ENCODE results near the gene CCNO. TPM values are rescaled to one million over a fixed set of nuclear protein-coding genes. Genes with fewer than 3 reads are reported as not detected.

CCNO gene
- total RNA-seq, 1 experiment from 2014 or later, result 0.24 TPM

DNA sequence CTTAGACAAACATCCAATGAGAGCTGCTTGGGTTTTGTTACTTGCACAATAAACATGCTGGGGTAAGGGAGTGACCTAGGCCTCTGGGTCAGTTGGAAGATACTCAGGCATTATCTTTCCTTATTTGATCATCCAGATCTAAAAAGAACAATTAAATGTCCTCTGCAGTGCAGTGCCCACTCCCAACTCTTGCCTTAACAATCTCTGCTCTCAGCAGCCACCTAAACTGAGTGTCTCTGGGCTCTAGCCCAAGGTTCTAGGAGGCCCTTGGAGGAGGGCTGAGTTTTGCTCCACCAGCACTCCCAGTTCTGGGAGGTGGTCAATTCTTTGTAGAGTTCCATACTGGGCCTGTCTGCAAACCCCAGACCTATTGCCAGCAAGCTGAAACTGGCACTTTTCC is 8.1 kb downstream of the CCNO start:
- no peak for ATAC-seq
- CTCF ChIA-PET, result interaction anchor here (0.5 to 2.5 kb wide), 7 partner anchors 7 to 468 kb away, joined by 3 to 8 read pairs (median 4); partner anchors contain the start of gene CCNO
- H3K27me3 Mint-ChIP-seq (ENCODE audit: low read depth), result peaks cover 99% of the 10 kb centered on the region
- TF ChIP-seq, protein P1, sequence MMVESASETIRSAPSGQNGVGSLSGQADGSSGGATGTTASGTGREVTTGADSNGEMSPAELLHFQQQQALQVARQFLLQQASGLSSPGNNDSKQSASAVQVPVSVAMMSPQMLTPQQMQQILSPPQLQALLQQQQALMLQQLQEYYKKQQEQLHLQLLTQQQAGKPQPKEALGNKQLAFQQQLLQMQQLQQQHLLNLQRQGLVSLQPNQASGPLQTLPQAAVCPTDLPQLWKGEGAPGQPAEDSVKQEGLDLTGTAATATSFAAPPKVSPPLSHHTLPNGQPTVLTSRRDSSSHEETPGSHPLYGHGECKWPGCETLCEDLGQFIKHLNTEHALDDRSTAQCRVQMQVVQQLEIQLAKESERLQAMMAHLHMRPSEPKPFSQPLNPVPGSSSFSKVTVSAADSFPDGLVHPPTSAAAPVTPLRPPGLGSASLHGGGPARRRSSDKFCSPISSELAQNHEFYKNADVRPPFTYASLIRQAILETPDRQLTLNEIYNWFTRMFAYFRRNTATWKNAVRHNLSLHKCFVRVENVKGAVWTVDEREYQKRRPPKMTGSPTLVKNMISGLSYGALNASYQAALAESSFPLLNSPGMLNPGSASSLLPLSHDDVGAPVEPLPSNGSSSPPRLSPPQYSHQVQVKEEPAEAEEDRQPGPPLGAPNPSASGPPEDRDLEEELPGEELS (CRISPR knock-in tag; IDR thresholded peaks at IDR 0.05), result no peak
- H3K27ac Mint-ChIP-seq, result no peak overlapping the region
- peaks cover 37% of the 10 kb centered on the region for H3K4me1 Mint-ChIP-seq
- POLR2A ChIA-PET, result no interaction called here
- no peaks in the 10 kb centered on the region for H3K36me3 Mint-ChIP-seq
- H3K4me3 Mint-ChIP-seq, result no peak overlapping the region
- H3K9me3 Mint-ChIP-seq, result no peaks in the 10 kb centered on the region
- no peak for DNase-seq (ENCODE audit: low spot score)

DNA sequence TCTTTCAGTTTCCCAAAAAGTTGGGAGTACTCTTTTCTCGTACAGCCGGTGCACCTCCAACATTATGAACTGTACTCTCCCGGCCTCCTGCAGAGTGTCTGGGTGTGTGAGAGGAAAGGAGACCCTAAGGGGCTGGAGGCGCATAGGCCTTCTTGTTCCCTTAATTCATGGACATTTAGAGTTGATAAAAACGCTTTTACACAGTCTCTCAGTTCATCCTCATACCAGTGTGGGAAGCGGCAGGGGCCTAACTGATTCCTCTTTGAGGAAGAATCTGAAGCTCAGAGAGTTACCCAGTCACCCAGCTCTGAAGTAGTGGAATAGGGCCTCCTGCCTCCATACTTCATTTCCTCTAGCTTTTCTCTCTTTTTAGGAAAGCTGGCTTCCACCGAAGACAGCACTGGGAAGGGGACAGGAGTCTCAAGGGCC is 9.6 kb downstream of the CCNO start:
- Mint-ChIP-seq H3K4me3 (peak overlapping the region; percentile 55), H3K36me3 (no peaks in the 10 kb centered on the region), H3K9me3 (no peaks in the 10 kb centered on the region), H3K4me1 (peaks cover 51% of the 10 kb centered on the region), H3K27ac (no peak overlapping the region), H3K27me3 (ENCODE audit: low read depth) (peaks cover 99% of the 10 kb centered on the region)
- TF ChIP-seq, protein P2, sequence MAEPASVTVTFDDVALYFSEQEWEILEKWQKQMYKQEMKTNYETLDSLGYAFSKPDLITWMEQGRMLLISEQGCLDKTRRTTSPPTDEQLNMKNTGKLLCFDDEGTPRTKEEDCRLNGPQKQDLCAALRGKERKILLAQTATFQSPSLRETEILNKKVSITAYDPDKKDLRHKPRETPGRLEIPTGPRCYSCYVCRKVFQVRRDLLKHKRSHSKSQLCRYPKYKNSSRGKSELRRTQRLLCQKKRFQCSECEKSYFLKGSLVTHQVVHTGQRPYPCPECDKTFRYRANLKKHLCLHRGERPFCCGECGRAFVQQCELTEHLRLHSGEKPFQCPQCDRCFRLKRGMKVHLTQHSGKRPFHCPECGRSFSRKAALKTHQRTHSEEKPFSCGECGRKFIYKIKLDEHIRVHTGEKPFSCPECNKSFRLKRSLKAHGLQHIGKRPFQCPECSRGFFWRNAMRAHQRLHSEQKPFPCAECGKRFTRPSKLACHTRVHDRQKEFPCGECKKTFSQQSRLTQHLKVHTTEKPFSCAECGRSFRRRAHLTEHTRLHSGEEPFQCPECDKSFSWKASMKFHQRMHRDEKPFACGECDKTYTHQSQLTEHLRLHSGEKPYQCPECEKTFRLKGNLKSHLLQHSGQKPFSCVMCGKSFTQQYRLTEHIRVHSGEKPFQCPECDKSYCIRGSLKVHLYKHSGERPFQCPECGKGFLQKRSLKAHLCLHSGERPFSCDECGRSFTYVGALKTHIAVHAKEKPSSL (CRISPR knock-in tag; conservative IDR thresholded peaks at IDR 0.05), result no peak
- TF ChIP-seq, protein P1 (CRISPR knock-in tag; IDR thresholded peaks at IDR 0.05), result no peak
- TF ChIP-seq KAT7 (CRISPR knock-in tag; IDR thresholded peaks at IDR 0.05; ENCODE audit: borderline replicate concordance), result 0 out of 2 replicates have a peak, but pooled peaks have one; percentile 7
- DNase-seq (ENCODE audit: low spot score) (no peak), ATAC-seq (no peak)
- ChIA-PET POLR2A (interaction anchor here (1.0 to 1.1 kb wide), 2 partner anchors 8 to 12 kb away, joined by 3 to 7 read pairs; no protein-coding TSS in a partner anchor), CTCF (interaction anchor here (0.8 to 2.5 kb wide), 11 partner anchors 8 to 413 kb away, joined by 3 to 9 read pairs (median 5); partner anchors contain the start of gene CCNO)

DNA sequence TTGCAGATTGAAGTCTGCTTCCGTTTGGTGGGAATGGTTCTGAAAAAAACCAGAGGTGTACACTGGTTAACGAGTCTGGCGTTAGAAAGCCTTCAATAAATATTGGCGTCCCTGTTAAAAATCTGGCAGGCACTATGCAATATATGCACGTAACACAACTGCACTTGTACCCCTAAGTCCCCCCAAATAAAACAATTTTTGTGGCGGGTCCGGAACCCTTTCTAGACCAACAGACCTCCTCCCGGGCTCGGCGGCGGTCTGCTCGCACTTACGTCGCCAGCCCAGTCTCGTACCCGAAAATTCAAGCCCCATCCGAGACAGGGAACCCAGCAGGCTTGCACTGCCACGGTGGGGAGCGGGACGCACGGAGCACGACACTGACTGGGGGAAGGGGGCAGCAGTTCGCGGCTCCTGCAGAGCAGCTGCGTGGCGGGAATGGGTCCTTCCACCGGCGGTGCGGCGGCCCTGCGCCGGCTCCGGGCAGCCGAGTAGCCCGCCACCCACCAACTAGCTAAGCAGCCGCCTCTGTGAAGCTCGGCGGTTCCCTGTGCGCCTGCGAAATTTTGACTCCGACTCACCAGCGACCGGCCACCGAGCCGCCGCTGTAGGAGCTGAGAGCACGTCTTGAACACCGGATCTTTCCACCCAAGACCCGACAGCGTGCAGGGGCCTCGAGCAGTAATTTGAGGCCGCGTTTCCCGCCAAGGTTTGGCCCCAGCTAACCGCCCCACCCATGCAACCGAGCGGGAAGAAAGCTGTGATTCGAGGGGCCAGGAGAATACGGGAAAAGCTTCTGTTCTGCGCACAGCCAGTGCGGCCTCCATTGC is 10.2 kb downstream of the CCNO start:
- DNase-seq (ENCODE audit: low spot score) (peak; percentile 56), ATAC-seq (no peak)
- no peaks in the 10 kb centered on the region for H3K36me3 Mint-ChIP-seq
- H3K27ac Mint-ChIP-seq, result no peak overlapping the region
- ChIA-PET POLR2A (interaction anchor here (1.0 to 1.1 kb wide), 2 partner anchors 9 to 12 kb away, joined by 3 to 7 read pairs; no protein-coding TSS in a partner anchor), CTCF (interaction anchor here (0.8 to 2.5 kb wide), 10 partner anchors 9 to 413 kb away, joined by 3 to 9 read pairs (median 5); partner anchors contain the start of gene CCNO)
- peaks cover 56% of the 10 kb centered on the region for H3K4me1 Mint-ChIP-seq
- peak overlapping the region; percentile 55 for H3K4me3 Mint-ChIP-seq
- H3K27me3 Mint-ChIP-seq (ENCODE audit: low read depth), result peaks cover 97% of the 10 kb centered on the region
- H3K9me3 Mint-ChIP-seq, result no peaks in the 10 kb centered on the region
- TF ChIP-seq SMAD3 (CRISPR knock-in tag; IDR thresholded peaks at IDR 0.05; ENCODE audit: borderline replicate concordance) (peak; percentile 33; the same call in 1 of the 2 replicates), NFATC4 (CRISPR knock-in tag; IDR thresholded peaks at IDR 0.05) (no peak), KAT7 (CRISPR knock-in tag; IDR thresholded peaks at IDR 0.05; ENCODE audit: borderline replicate concordance) (0 out of 2 replicates have a peak, but pooled peaks have one; percentile 73), HMGA2 (CRISPR knock-in tag; IDR thresholded peaks at IDR 0.05) (no peak), ELF4 (CRISPR knock-in tag; IDR thresholded peaks at IDR 0.05; ENCODE audit: low read depth) (no peak), TP53 (CRISPR knock-in tag; IDR thresholded peaks at IDR 0.05) (no peak), SMAD4 (CRISPR knock-in tag; IDR thresholded peaks at IDR 0.05) (0 out of 2 replicates have a peak, but pooled peaks have one; percentile 17), FOXP1 (CRISPR knock-in tag; IDR thresholded peaks at IDR 0.05; ENCODE audit: borderline replicate concordance) (no peak), RELA (CRISPR knock-in tag; IDR thresholded peaks at IDR 0.05; ENCODE audit: borderline replicate concordance) (no peak), NFYB (CRISPR knock-in tag; conservative IDR thresholded peaks at IDR 0.05; ENCODE audit: low read depth) (no peak), ZNF121 (CRISPR knock-in tag; IDR thresholded peaks at IDR 0.05) (no peak)
- TF ChIP-seq, protein P1 (CRISPR knock-in tag; IDR thresholded peaks at IDR 0.05), result no peak
- TF ChIP-seq, protein P3, sequence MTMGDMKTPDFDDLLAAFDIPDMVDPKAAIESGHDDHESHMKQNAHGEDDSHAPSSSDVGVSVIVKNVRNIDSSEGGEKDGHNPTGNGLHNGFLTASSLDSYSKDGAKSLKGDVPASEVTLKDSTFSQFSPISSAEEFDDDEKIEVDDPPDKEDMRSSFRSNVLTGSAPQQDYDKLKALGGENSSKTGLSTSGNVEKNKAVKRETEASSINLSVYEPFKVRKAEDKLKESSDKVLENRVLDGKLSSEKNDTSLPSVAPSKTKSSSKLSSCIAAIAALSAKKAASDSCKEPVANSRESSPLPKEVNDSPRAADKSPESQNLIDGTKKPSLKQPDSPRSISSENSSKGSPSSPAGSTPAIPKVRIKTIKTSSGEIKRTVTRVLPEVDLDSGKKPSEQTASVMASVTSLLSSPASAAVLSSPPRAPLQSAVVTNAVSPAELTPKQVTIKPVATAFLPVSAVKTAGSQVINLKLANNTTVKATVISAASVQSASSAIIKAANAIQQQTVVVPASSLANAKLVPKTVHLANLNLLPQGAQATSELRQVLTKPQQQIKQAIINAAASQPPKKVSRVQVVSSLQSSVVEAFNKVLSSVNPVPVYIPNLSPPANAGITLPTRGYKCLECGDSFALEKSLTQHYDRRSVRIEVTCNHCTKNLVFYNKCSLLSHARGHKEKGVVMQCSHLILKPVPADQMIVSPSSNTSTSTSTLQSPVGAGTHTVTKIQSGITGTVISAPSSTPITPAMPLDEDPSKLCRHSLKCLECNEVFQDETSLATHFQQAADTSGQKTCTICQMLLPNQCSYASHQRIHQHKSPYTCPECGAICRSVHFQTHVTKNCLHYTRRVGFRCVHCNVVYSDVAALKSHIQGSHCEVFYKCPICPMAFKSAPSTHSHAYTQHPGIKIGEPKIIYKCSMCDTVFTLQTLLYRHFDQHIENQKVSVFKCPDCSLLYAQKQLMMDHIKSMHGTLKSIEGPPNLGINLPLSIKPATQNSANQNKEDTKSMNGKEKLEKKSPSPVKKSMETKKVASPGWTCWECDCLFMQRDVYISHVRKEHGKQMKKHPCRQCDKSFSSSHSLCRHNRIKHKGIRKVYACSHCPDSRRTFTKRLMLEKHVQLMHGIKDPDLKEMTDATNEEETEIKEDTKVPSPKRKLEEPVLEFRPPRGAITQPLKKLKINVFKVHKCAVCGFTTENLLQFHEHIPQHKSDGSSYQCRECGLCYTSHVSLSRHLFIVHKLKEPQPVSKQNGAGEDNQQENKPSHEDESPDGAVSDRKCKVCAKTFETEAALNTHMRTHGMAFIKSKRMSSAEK (CRISPR knock-in tag; IDR thresholded peaks at IDR 0.05; ENCODE audit: borderline replicate concordance), result no peak
